Kidney epithelial cell (primary cell): Measurements from ENCODE around the gene BTBD9. TPM values are rescaled to one million over a fixed set of nuclear protein-coding genes. Genes with fewer than 3 reads are reported as not detected.

ENCODE experiments used
- DNase-seq: peaks from one replicate; pipeline ENCODE4 v3.0.0-alpha.2; 2010; ENCODE audit warnings: low read depth
- H3K27me3 ChIP-seq: 2 replicates; pipeline ENCODE4 v1.6.0; 2011; ENCODE audit warnings: low read length; ENCODE audit not compliant: control insufficient read depth, insufficient read depth
- H3K36me3 ChIP-seq: 2 replicates; pipeline ENCODE4 v1.5.1; 2011; ENCODE audit warnings: low read length; ENCODE audit not compliant: control insufficient read depth, insufficient read depth
- H3K4me3 ChIP-seq: 2 replicates; pipeline ENCODE4 v1.5.1; 2011; ENCODE audit warnings: low read depth, mild to moderate bottlenecking, control low read depth, low read length
- CTCF ChIP-seq: IDR thresholded peaks from 2 replicates; pipeline ENCODE4 v1.5.1; 2011; ENCODE audit warnings: mild to moderate bottlenecking, moderate library complexity, low read length, control low read depth, inconsistent platforms; ENCODE audit not compliant: insufficient read depth, poor library complexity, severe bottlenecking
- total RNA-seq: library from RNA; depleted of rRNA; stranded (reverse); fragments of >200 nt; gene quantifications from 2 replicates; pipeline ENCODE4 v1.2.3, GENCODE V29; 2015

BTBD9 gene
- total RNA-seq, 1 donor from 2014 or later = 7.3 TPM

- H3K27me3 ChIP-seq = no peaks in the 10 kb centered on the region
- DNase-seq = no peak
- no peak for TF ChIP-seq CTCF
- H3K4me3 ChIP-seq = no peak overlapping the region
- no peaks in the 10 kb centered on the region for H3K36me3 ChIP-seq
Measured at GRCh38 chr6:38495518-38495917, 144.2 kb downstream of the BTBD9 start.

- peak; percentile 75 for TF ChIP-seq CTCF
- H3K27me3 ChIP-seq = no peaks in the 10 kb centered on the region
- H3K4me3 ChIP-seq = no peak overlapping the region
- peak; percentile 21 for DNase-seq
- H3K36me3 ChIP-seq = no peaks in the 10 kb centered on the region
Measured at GRCh38 chr6:38493931-38494547, 145.7 kb downstream of the BTBD9 start.

DNA sequence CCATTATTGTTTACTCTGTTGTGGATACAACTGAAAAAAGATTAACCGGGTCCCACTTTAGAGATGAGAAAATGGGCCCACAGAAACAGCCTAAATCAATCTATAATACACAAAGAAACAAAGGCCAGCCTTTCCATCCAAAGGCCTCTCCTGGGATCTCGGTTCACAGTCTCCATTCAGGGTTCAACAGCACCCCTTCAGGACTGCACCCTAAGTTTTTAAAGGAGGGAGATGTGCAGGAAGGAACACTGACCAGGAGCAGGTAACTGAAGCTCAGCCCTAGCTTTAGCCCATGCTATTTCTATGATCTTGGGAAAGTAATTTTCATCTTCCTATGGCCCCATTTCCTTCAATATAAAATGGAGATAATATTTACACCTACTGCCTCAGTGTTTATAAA, 147.7 kb downstream of the BTBD9 start:
- H3K36me3 ChIP-seq = no peaks in the 10 kb centered on the region
- no peak for TF ChIP-seq CTCF
- no peak overlapping the region for H3K4me3 ChIP-seq
- DNase-seq = no peak
- H3K27me3 ChIP-seq = no peaks in the 10 kb centered on the region

DNA sequence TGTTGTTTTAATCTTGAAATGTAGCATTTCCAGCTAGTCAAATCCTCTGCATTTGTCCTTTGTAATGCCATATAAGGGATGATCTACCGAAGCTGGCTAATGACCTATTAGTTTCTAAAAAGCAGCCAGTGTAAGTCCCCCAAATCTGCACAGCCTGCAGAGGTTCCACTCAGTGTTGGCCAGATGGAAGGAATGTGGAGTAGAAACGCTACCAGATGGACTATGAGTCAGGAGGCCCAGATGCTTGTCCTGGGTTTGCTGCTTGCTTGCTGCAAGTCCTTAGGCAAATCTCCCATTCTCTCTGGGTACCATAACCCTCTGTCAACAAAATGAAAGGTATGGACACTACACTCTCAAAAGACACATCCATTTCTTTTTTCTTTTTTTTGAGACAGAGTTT, 149.8 kb downstream of the BTBD9 start:
- Histone ChIP-seq H3K27me3 (no peaks in the 10 kb centered on the region), H3K4me3 (no peak overlapping the region), H3K36me3 (no peaks in the 10 kb centered on the region)
- DNase-seq = no peak
- no peak for TF ChIP-seq CTCF

- Histone ChIP-seq H3K4me3 (no peak overlapping the region), H3K36me3 (no peaks in the 10 kb centered on the region), H3K27me3 (no peaks in the 10 kb centered on the region)
- DNase-seq = no peak
- no peak for TF ChIP-seq CTCF
Measured at GRCh38 chr6:38487423-38487822, 152.3 kb downstream of the BTBD9 start.

- H3K36me3 ChIP-seq = no peaks in the 10 kb centered on the region
- no peak for DNase-seq
- H3K4me3 ChIP-seq = no peak overlapping the region
- H3K27me3 ChIP-seq = no peaks in the 10 kb centered on the region
- TF ChIP-seq CTCF = no peak
Measured at GRCh38 chr6:38485488-38485887, 154.2 kb downstream of the BTBD9 start.
